SK-N-SH (cell line): ENCODE measurements around the gene HS3ST5. TPM values are rescaled to one million over a fixed set of nuclear protein-coding genes. Genes with fewer than 3 reads are reported as not detected.

ENCODE experiments used
- CTCF ChIA-PET: fragments of 300-600, 350-600 bp; formaldehyde crosslinking; extraction: SDS; loops from one replicate; lab custom pipeline; 2021; lab: Yijun Ruan, JAX
- POLR2A ChIA-PET: fragments of 350-600 bp; sonication (Branson Sonifier 250); formaldehyde crosslinking; extraction: SDS; loops from one replicate; lab custom pipeline; 2020; ENCODE audit warnings: antibody characterized with exemption, inconsistent platforms; lab: Yijun Ruan, JAX
- DNase-seq: peaks from one replicate; pipeline ENCODE4 v3.0.0; 2012
- H2AFZ ChIP-seq: fragments of 200-600 bp; sonication (generic); 2 replicates; pipeline ENCODE4 v1.8.1; 2016; ENCODE audit warnings: antibody characterized with exemption, mild to moderate bottlenecking, low read depth
- H3F3A ChIP-seq: fragments of 200-600 bp; sonication (generic); replicated peaks from 2 replicates; pipeline ENCODE3; 2016; ENCODE audit warnings: antibody characterized with exemption, mild to moderate bottlenecking; ENCODE audit not compliant: insufficient read depth
- H3K27ac ChIP-seq, 2 experiments: fragments of 200-500 bp in 1 of 2; fragments of 200-600 bp in 1 of 2; sonication (Bioruptor generic) in 1 of 2; sonication (generic), shearing (Covaris generic) in 1 of 2; 2 replicates each; pipeline versions ENCODE4 v1.5.1 to v1.6.1; 2014 to 2016; ENCODE audit warnings: low read depth in 2 of 2, inconsistent platforms in 1 of 2, low read length in 1 of 2, mild to moderate bottlenecking in 1 of 2, mixed read lengths in 1 of 2
- H3K27me3 ChIP-seq: fragments of 200-600 bp; sonication (generic), shearing (Covaris generic); 2 replicates; pipeline ENCODE4 v1.6.1; 2016; ENCODE audit warnings: mixed run types; ENCODE audit not compliant: insufficient read depth
- H3K36me3 ChIP-seq, 2 experiments: fragments of 200-500 bp in 1 of 2; fragments of 200-600 bp in 1 of 2; sonication (Bioruptor generic) in 1 of 2; sonication (generic) in 1 of 2; replicated peaks in 1 of 2; 2 replicates each; pipeline versions ENCODE3 to v1.5.1; 2014 to 2016; ENCODE audit warnings: low read length in 1 of 2, mild to moderate bottlenecking in 1 of 2; ENCODE audit not compliant: insufficient read depth in 2 of 2, control insufficient read depth in 1 of 2
- H3K4me1 ChIP-seq, 2 experiments: fragments of 200-500 bp in 1 of 2; fragments of 200-600 bp in 1 of 2; sonication (Bioruptor generic) in 1 of 2; sonication (generic), shearing (Covaris generic) in 1 of 2; 2 replicates each; pipeline versions ENCODE4 v1.5.1 to v1.6.1; 2014 to 2016; ENCODE audit warnings: low read depth in 1 of 2, low read length in 1 of 2, mixed run types in 1 of 2; ENCODE audit not compliant: insufficient read depth in 2 of 2, control insufficient read depth in 1 of 2
- H3K4me2 ChIP-seq: fragments of 200-600 bp; sonication (generic), shearing (Covaris generic); 2 replicates; pipeline ENCODE4 v1.6.1; 2017; ENCODE audit warnings: mixed run types
- H3K4me3 ChIP-seq, 2 experiments: fragments of 200-500 bp in 1 of 2; fragments of 200-600 bp in 1 of 2; sonication (Bioruptor generic) in 1 of 2; sonication (generic), shearing (Covaris generic) in 1 of 2; 2 replicates each; pipeline versions ENCODE4 v1.5.1 to v1.8.1; 2014 to 2016; ENCODE audit warnings: low read depth in 2 of 2, inconsistent platforms in 1 of 2, low read length in 1 of 2, mild to moderate bottlenecking in 1 of 2, mixed read lengths in 1 of 2, moderate library complexity in 1 of 2
- H3K79me2 ChIP-seq: fragments of 200-600 bp; sonication (generic); 2 replicates; pipeline ENCODE4 v1.8.1; 2017; ENCODE audit warnings: mild to moderate bottlenecking; ENCODE audit not compliant: insufficient read depth
- H3K9ac ChIP-seq: fragments of 200-600 bp; sonication (generic); 2 replicates; pipeline ENCODE4 v1.6.1; 2017; ENCODE audit warnings: mixed run types
- H3K9me2 ChIP-seq: fragments of 200-600 bp; sonication (generic); 2 replicates; pipeline ENCODE4 v1.6.1; 2017; ENCODE audit warnings: mixed run types
- H3K9me3 ChIP-seq: fragments of 200-600 bp; sonication (generic); 2 replicates; pipeline ENCODE4 v1.6.1; 2017; ENCODE audit warnings: mixed run types, mild to moderate bottlenecking, moderate library complexity
- H4K20me1 ChIP-seq: fragments of 200-600 bp; sonication (generic); 2 replicates; pipeline ENCODE4 v1.6.1; 2017; ENCODE audit warnings: mild to moderate bottlenecking, mixed run types; ENCODE audit not compliant: insufficient read depth
- CTCF ChIP-seq: fragments of 200-600 bp; sonication (generic); IDR thresholded peaks from 2 replicates; pipeline ENCODE4 v1.6.1; 2017; ENCODE audit warnings: antibody characterized with exemption, mild to moderate bottlenecking, moderate library complexity
- ELF1 ChIP-seq: IDR thresholded peaks from 2 replicates; pipeline ENCODE4 v1.4.0; 2012
- FOSL2 ChIP-seq: IDR thresholded peaks from 2 replicates; pipeline ENCODE4 v1.4.0; 2012; ENCODE audit warnings: low read depth, mild to moderate bottlenecking, moderate library complexity, borderline replicate concordance
- IRF3 ChIP-seq: fragments of 150-350 bp; IDR thresholded peaks from 2 replicates; pipeline ENCODE4 v1.6.1; 2016; ENCODE audit warnings: mild to moderate bottlenecking, low read depth, low read length
- MAX ChIP-seq: IDR thresholded peaks from 2 replicates; pipeline ENCODE4 v1.4.0; 2012; ENCODE audit warnings: low read depth
- MEF2A ChIP-seq: IDR thresholded peaks from 2 replicates; pipeline ENCODE4 v1.4.0; 2012; ENCODE audit warnings: low read depth, borderline replicate concordance
- PBX3 ChIP-seq: IDR thresholded peaks from 2 replicates; pipeline ENCODE4; 2012
- SIN3A ChIP-seq: IDR thresholded peaks from 2 replicates; pipeline ENCODE4 v1.6.1; 2012; ENCODE audit warnings: low read depth, mild to moderate bottlenecking, low read length, moderate library complexity, borderline replicate concordance
- SMC3 ChIP-seq: IDR thresholded peaks from 2 replicates; pipeline ENCODE4 v1.6.1; 2012; ENCODE audit warnings: low read depth, low read length, improper control_type of control experiment
- TCF12 ChIP-seq: IDR thresholded peaks from 2 replicates; pipeline ENCODE4 v1.4.0; 2012
- USF1 ChIP-seq: IDR thresholded peaks from 2 replicates; pipeline ENCODE4 v1.4.0; 2012; ENCODE audit warnings: low read depth, borderline replicate concordance
- YY1 ChIP-seq: IDR thresholded peaks from 2 replicates; pipeline ENCODE4 v1.4.0; 2012; ENCODE audit warnings: low read depth, mild to moderate bottlenecking
- ZBTB33 ChIP-seq: IDR thresholded peaks from 2 replicates; pipeline ENCODE4 v1.4.0; 2012; ENCODE audit warnings: low read depth, borderline replicate concordance
- WGBS: methylation state at CpG from one replicate; pipeline ENCODE4 v1.1.6; 2017; ENCODE audit warnings: low lambda C conversion rate; 5-methylcytosine and 5-hydroxymethylcytosine counted together
- polyA plus RNA-seq, 3 experiments: library from polyadenylated mRNA; depleted of rRNA; stranded (reverse); fragments of >200 nt; gene quantifications; 2 replicates each; pipeline ENCODE4 v1.2.3, GENCODE V29; 2012

The HS3ST5 gene
- polyA plus RNA-seq, 1 of the 3 experiments (the other 2 are of a cell fraction) = 0.02 TPM

GRCh38 chr6:114008331-114008730, 334.5 kb downstream of the HS3ST5 start:
- no peaks in the 10 kb centered on the region for H3K9me3 ChIP-seq
- H3K4me2 ChIP-seq = peak overlapping the region; percentile 59
- H3K36me3 ChIP-seq = no peaks in the 10 kb centered on the region
- H3K27ac ChIP-seq = no peak overlapping the region
- H3K4me3 ChIP-seq = peak overlapping the region in 1 of 2 experiments; percentile 28; a peak in 1 of 4 replicates
- H4K20me1 ChIP-seq = no peaks in the 10 kb centered on the region
- WGBS = 81% methylated on average over 4 of the region's 4 CpGs
- no peak for TF ChIP-seq MEF2A
- TF ChIP-seq PBX3 = no peak
- TF ChIP-seq TCF12 = no peak
- TF ChIP-seq FOSL2 = no peak
- no peak for TF ChIP-seq USF1
- no peak for TF ChIP-seq IRF3
- TF ChIP-seq ELF1 = no peak
- no peak for TF ChIP-seq SIN3A
- TF ChIP-seq YY1 = no peak
- TF ChIP-seq CTCF = no peak
- TF ChIP-seq SMC3 = no peak
- no peak for TF ChIP-seq MAX
- TF ChIP-seq ZBTB33 = no peak
- TF ChIP-seq, all 33 proteins: peak for 0
- Histone ChIP-seq H3K79me2 (no peaks in the 10 kb centered on the region), H3F3A (no peaks in the 10 kb centered on the region), H2AFZ (no peak overlapping the region), H3K9ac (no peak overlapping the region), H3K9me2 (no peaks in the 10 kb centered on the region), H3K4me1 (no peaks in the 10 kb centered on the region), H3K27me3 (no peaks in the 10 kb centered on the region)
- POLR2A ChIA-PET = no interaction called here
- DNase-seq = no peak
- CTCF ChIA-PET = no interaction called here
